ENCODE data around the gene DPY30. TPM values are rescaled to one million over a fixed set of nuclear protein-coding genes. Genes with fewer than 3 reads are reported as not detected.

Gene DPY30
- polyA plus RNA-seq (2012; ENCODE audit: low read depth, missing spikeins), result 91.0 TPM

DNA sequence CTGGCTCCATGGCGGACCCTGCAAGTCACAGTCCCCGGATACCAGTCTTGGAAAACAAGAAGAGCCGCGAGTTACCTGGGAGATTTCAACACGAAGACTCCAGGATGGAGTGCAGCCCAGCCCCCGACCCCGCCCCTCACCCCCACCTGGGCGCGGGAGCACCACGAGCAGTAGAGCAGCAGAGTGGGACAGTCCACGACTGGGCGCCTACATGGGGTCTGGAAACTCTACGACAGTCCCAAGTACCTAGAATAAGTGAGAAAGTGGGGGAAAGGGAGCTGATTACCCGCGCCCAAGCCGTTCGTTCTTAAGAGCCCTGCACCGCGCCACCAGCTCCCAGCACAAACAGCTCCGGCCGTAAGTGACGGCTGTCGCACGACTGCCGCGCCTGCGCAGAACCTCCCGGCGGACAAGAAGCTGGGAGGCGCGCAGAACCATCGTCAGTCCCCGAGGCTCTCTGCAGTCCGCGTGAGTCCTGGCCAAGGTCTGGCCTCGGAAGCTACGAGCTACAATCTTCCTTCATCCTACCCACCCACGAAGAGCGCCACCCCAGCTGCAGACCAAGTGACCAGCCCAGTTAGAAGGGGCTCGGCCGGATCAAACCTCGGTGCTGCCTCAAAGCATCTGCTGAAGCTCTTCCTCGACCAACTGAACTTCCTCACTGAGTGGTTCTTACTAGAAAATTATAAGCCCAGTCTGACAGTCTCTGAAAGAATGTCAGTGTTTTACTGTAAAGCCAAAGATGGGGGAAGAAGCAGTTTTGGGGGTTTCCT is at the start of gene DPY30:
Gene DPY30, minus strand, starts transcription at position 359 of the 773 bp plus-strand sequence. Its CDS starts 349 bp downstream, at position 10.
- peak; percentile 76 for DNase-seq (ENCODE audit: insufficient read length, low spot score)
- TF ChIP-seq POU2F2 (IDR thresholded peaks at IDR 0.05; ENCODE audit: low read depth, low read length) (peak; percentile 86), POLR2AphosphoS5 (IDR thresholded peaks at IDR 0.05; ENCODE audit: low read depth, low read length) (peak; percentile 99), TAF1 (IDR thresholded peaks at IDR 0.05; ENCODE audit: low read depth, low read length) (peak; percentile 92), POLR2A (IDR thresholded peaks at IDR 0.05; ENCODE audit: low read depth, low read length) (peak; percentile 99), SPI1 (IDR thresholded peaks at IDR 0.05; ENCODE audit: low read depth, low read length) (0 out of 2 replicates have a peak, but pooled peaks have one; percentile 47), PAX5 (IDR thresholded peaks at IDR 0.05; ENCODE audit: insufficient read depth, low read length, severe bottlenecking) (no peak)
- FAIRE-seq, result peak; percentile 94

DNA sequence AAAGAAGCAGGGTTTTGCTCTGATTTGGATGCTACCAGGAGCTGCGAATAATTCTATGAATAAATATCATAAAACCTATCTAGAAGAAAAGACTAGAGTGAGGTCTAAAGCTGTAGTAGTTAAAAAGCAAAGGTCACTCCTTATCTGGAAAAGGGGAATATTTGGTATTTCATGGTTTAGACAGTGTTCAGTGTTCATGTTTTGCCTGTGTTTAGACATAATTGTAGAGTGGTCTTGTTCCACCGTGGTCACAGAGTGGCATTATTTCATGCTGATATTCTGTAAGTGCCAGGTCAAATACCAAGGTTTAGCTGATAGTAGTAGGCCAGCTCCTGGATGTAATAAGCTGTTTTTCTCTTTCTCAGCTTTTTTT is 34.5 kb upstream of the DPY30 start:
- DNase-seq (ENCODE audit: insufficient read length, low spot score) (no peak), FAIRE-seq (no peak)
- TF ChIP-seq POU2F2 (IDR thresholded peaks at IDR 0.05; ENCODE audit: low read depth, low read length) (no peak), TAF1 (IDR thresholded peaks at IDR 0.05; ENCODE audit: low read depth, low read length) (no peak)

DNA sequence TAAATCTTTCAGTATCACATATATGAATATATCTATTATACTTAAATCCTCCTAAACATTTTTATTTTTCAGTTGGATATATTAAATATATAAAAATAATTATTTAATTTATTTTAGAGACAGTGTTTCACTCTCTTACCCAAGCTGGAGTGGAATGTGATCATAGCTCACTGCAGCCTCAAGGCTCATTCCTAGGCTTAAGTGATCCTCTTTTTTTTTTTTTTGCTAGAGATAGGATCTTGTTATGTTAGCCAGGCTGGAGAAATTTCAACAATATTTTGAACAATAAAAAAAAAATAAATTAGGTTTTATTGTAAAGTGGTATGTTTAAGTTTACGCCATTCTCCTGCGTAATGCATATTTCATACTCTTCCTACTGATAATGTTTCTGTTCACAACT is 27.9 kb upstream of the DPY30 start:
- TF ChIP-seq PAX5 (IDR thresholded peaks at IDR 0.05; ENCODE audit: insufficient read depth, low read length, severe bottlenecking), result no peak
- no peak for TF ChIP-seq SPI1 (IDR thresholded peaks at IDR 0.05; ENCODE audit: low read depth, low read length)
- TF ChIP-seq POU2F2 (IDR thresholded peaks at IDR 0.05; ENCODE audit: low read depth, low read length), result no peak
- no peak for TF ChIP-seq TAF1 (IDR thresholded peaks at IDR 0.05; ENCODE audit: low read depth, low read length)
- TF ChIP-seq POLR2AphosphoS5 (IDR thresholded peaks at IDR 0.05; ENCODE audit: low read depth, low read length), result no peak
- no peak for TF ChIP-seq POLR2A (IDR thresholded peaks at IDR 0.05; ENCODE audit: low read depth, low read length)
- DNase-seq (ENCODE audit: insufficient read length, low spot score), result no peak
- FAIRE-seq, result no peak

DNA sequence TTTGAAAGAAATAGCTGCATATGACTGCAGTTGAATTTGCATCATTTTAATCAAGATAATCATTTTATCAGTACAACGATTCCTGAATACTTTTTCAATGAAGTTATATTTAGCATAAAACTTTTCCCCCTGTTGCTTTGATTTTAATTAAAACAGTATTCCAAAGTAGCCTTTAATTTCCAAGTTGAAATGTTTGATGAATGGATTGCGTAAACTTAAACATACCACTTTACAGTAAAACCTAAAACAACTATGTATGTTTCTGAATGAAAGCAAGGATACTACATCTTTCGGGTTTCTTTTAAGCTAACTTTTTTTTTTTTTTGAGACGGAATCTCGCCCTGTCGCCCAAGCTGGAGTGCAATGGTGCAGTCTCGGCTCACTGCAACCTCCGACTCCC is 25.1 kb upstream of the DPY30 start:
- DNase-seq (ENCODE audit: insufficient read length, low spot score), result no peak
- TF ChIP-seq POLR2A (IDR thresholded peaks at IDR 0.05; ENCODE audit: low read depth, low read length) (no peak), PAX5 (IDR thresholded peaks at IDR 0.05; ENCODE audit: insufficient read depth, low read length, severe bottlenecking) (no peak), TAF1 (IDR thresholded peaks at IDR 0.05; ENCODE audit: low read depth, low read length) (no peak), SPI1 (IDR thresholded peaks at IDR 0.05; ENCODE audit: low read depth, low read length) (no peak), POU2F2 (IDR thresholded peaks at IDR 0.05; ENCODE audit: low read depth, low read length) (no peak)
- FAIRE-seq, result no peak

DNA sequence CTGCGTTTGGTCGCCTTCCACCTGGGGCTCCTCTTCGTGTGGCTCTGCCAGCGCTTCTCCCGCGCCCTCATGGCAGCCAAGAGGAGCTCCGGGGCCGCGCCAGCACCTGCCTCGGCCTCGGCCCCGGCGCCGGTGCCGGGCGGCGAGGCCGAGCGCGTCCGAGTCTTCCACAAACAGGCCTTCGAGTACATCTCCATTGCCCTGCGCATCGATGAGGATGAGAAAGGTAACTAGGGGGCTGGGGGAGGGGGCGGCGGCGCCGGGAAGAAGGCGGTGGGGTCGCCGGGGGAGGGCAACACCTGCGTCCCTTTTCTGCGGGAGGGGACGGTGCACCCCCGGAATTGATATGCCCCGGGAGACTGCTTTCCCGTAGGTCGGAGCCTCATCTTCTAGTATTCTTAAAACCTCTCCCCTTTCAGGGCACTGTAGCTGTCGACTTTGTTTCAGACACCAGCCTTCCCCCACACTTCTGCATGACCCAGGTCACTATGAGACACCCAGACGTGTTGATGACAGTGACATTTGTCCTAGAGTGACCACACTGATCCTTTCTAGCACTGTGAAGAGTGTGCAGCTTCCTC is 24.5 kb upstream of the DPY30 start:
- peak; percentile 66 for FAIRE-seq
- TF ChIP-seq PAX5 (IDR thresholded peaks at IDR 0.05; ENCODE audit: insufficient read depth, low read length, severe bottlenecking) (no peak), POU2F2 (IDR thresholded peaks at IDR 0.05; ENCODE audit: low read depth, low read length) (no peak), SPI1 (IDR thresholded peaks at IDR 0.05; ENCODE audit: low read depth, low read length) (no peak), POLR2AphosphoS5 (IDR thresholded peaks at IDR 0.05; ENCODE audit: low read depth, low read length) (peak; percentile 71; the same call in 1 of the 2 replicates), POLR2A (IDR thresholded peaks at IDR 0.05; ENCODE audit: low read depth, low read length) (0 out of 2 replicates have a peak, but pooled peaks have one; percentile 54), TAF1 (IDR thresholded peaks at IDR 0.05; ENCODE audit: low read depth, low read length) (no peak)
- DNase-seq (ENCODE audit: insufficient read length, low spot score), result no peak

DNA sequence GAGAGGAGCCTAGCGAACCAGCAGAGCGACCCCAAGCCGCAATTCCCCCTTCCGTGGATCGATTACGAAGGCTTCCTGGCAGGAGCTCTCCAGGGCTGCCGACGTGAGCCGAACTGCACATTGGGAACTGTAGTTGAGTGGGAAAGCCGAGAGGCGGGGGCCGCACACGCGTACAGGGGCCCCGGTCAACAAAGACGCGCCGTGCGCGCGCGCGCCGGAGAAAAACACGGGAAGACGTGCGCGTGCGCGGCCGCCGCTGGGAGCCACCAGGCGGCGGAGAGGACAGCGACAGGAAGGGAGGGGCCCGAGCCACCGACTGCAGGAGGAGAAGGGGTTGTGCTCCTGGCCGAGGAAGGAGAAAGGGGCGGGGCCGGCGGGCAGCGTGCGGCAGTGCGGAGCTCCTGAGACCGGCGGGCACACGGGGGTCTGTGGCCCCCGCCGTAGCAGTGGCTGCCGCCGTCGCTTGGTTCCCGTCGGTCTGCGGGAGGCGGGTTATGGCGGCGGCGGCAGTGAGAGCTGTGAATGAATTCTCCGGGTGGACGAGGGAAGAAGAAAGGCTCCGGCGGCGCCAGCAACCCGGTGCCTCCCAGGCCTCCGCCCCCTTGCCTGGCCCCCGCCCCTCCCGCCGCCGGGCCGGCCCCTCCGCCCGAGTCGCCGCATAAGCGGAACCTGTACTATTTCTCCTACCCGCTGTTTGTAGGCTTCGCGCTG is 23.9 kb upstream of the DPY30 start, which contains the start of gene SPAST:
Gene SPAST, plus strand, starts transcription at position 247 of the 711 bp plus-strand sequence. Its CDS starts 276 bp downstream, at position 523.
- TF ChIP-seq SPI1 (IDR thresholded peaks at IDR 0.05; ENCODE audit: low read depth, low read length) (no peak), POLR2AphosphoS5 (IDR thresholded peaks at IDR 0.05; ENCODE audit: low read depth, low read length) (peak; percentile 74), POU2F2 (IDR thresholded peaks at IDR 0.05; ENCODE audit: low read depth, low read length) (0 out of 2 replicates have a peak, but pooled peaks have one; percentile 19), PAX5 (IDR thresholded peaks at IDR 0.05; ENCODE audit: insufficient read depth, low read length, severe bottlenecking) (no peak), POLR2A (IDR thresholded peaks at IDR 0.05; ENCODE audit: low read depth, low read length) (peak; percentile 69), TAF1 (IDR thresholded peaks at IDR 0.05; ENCODE audit: low read depth, low read length) (no peak)
- FAIRE-seq (peak; percentile 97), DNase-seq (ENCODE audit: insufficient read length, low spot score) (peak; percentile 95)

DNA sequence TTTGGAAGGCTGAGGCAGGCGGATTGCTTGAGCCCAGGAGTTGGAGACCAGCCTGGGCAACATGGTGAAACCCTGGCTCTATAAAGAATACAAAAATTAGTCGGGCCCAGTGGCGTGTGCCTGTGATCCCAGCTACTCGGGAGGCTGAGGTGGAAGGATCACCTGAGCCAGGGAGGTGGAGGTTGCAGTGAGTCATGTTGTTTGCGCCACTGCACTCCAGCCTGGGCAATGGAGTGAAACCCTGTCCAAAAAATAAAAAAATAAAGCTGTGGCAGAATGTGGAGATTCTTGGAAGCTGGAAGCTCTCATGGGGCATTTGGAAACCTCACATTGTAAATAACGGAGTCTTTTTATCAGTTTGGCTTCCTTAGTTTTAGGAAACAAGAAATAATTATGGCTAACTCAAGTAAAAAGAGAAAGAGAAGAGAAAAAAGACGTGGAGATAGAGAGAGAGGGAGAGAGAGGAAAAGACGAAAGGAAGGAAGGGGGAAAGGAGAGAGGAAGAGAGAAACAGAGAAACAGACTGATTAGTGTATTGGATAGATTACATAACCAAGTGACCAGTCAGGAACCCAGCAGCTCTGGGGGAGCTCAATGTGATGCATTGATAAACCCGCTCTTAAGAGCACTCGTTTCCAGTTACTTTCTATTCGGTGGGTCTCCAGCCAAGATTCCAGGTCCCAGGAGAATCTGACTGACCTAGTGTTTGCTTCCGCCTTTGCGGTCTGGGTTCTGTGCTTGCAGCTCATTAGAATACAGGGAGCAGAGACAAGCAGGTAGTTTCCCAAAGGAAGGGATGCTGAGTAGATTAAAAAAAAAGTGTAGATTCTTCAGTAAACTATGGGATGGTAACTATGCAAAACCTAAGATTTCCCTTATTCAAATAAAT is 22.6 kb upstream of the DPY30 start:
- TF ChIP-seq SPI1 (IDR thresholded peaks at IDR 0.05; ENCODE audit: low read depth, low read length), result no peak
- no peak for TF ChIP-seq POU2F2 (IDR thresholded peaks at IDR 0.05; ENCODE audit: low read depth, low read length)
- TF ChIP-seq PAX5 (IDR thresholded peaks at IDR 0.05; ENCODE audit: insufficient read depth, low read length, severe bottlenecking), result no peak
- no peak for TF ChIP-seq POLR2A (IDR thresholded peaks at IDR 0.05; ENCODE audit: low read depth, low read length)
- no peak for TF ChIP-seq TAF1 (IDR thresholded peaks at IDR 0.05; ENCODE audit: low read depth, low read length)
- no peak for TF ChIP-seq POLR2AphosphoS5 (IDR thresholded peaks at IDR 0.05; ENCODE audit: low read depth, low read length)
- DNase-seq (ENCODE audit: insufficient read length, low spot score), result no peak
- no peak for FAIRE-seq

DNA sequence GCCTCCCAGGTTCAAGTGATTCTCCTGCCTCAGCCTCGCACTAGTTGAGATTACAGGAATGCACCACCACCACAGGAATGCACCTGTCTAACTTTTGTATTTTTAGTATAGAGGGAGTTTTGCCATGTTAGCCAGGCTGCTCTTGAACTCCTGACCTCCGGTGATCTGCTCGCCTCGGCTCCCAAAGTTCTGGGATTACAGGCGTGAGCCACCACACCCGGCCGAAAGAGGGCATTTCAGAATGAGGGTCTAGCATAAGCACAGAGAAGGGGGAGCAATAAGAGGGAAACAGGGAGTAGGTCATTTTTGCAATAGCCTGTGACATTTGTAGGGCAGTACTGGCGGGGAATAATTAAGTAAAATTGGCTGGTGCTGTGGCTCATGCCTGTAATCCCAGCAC is 21.8 kb upstream of the DPY30 start:
- FAIRE-seq, result no peak
- no peak for DNase-seq (ENCODE audit: insufficient read length, low spot score)
- TF ChIP-seq POLR2A (IDR thresholded peaks at IDR 0.05; ENCODE audit: low read depth, low read length) (no peak), TAF1 (IDR thresholded peaks at IDR 0.05; ENCODE audit: low read depth, low read length) (no peak), POU2F2 (IDR thresholded peaks at IDR 0.05; ENCODE audit: low read depth, low read length) (no peak), POLR2AphosphoS5 (IDR thresholded peaks at IDR 0.05; ENCODE audit: low read depth, low read length) (no peak), PAX5 (IDR thresholded peaks at IDR 0.05; ENCODE audit: insufficient read depth, low read length, severe bottlenecking) (no peak), SPI1 (IDR thresholded peaks at IDR 0.05; ENCODE audit: low read depth, low read length) (no peak)

Measured in GM12891 (cell line).